Breast epithelium (tissue), 3 donors: Measurements from ENCODE around the gene FRAT1.

Source experiments
- POLR2A ChIP-seq: fragments of 450-650 bp; IDR thresholded peaks from one replicate; pipeline ENCODE4 v1.6.1; 2016; ENCODE audit warnings: antibody characterized with exemption, mild to moderate bottlenecking, moderate library complexity
- TF ChIP-seq, protein P1 (sequence below), 3 donors: fragments of 450-650 bp; IDR thresholded peaks; one replicate each; pipeline ENCODE4 v1.5.1; 2016 to 2017; ENCODE audit warnings: antibody characterized with exemption in 3 of 3, mild to moderate bottlenecking in 3 of 3, moderate library complexity in 3 of 3

DNA sequence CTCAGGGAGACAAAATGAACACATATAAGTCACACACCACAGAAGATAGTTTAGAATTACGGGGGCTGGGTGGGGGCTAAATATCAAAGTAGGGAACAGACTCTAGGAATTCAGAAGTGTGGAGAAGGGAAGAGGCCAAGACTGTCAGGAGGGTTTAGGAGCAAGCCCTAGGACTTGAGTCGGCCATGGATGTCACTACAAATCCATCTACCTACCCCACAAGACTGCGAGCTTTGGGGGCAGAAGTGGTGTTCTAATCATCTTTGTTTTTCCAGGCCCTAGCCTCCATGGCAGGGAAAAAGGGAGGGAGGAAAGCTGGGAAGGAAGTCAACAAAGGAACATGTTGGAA, 20.9 kb upstream of the FRAT1 start:
- TF ChIP-seq, protein P1, sequence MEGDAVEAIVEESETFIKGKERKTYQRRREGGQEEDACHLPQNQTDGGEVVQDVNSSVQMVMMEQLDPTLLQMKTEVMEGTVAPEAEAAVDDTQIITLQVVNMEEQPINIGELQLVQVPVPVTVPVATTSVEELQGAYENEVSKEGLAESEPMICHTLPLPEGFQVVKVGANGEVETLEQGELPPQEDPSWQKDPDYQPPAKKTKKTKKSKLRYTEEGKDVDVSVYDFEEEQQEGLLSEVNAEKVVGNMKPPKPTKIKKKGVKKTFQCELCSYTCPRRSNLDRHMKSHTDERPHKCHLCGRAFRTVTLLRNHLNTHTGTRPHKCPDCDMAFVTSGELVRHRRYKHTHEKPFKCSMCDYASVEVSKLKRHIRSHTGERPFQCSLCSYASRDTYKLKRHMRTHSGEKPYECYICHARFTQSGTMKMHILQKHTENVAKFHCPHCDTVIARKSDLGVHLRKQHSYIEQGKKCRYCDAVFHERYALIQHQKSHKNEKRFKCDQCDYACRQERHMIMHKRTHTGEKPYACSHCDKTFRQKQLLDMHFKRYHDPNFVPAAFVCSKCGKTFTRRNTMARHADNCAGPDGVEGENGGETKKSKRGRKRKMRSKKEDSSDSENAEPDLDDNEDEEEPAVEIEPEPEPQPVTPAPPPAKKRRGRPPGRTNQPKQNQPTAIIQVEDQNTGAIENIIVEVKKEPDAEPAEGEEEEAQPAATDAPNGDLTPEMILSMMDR (IDR thresholded peaks at IDR 0.05): no peak
- no peak for TF ChIP-seq POLR2A
